ENCODE measurements around the gene DNM1. TPM values are rescaled to one million over a fixed set of nuclear protein-coding genes. Genes with fewer than 3 reads are reported as not detected.

The DNM1 gene
- total and polyA plus RNA-seq, 7 donors: 0.46 to 40.2 (median 9.3) TPM

DNA sequence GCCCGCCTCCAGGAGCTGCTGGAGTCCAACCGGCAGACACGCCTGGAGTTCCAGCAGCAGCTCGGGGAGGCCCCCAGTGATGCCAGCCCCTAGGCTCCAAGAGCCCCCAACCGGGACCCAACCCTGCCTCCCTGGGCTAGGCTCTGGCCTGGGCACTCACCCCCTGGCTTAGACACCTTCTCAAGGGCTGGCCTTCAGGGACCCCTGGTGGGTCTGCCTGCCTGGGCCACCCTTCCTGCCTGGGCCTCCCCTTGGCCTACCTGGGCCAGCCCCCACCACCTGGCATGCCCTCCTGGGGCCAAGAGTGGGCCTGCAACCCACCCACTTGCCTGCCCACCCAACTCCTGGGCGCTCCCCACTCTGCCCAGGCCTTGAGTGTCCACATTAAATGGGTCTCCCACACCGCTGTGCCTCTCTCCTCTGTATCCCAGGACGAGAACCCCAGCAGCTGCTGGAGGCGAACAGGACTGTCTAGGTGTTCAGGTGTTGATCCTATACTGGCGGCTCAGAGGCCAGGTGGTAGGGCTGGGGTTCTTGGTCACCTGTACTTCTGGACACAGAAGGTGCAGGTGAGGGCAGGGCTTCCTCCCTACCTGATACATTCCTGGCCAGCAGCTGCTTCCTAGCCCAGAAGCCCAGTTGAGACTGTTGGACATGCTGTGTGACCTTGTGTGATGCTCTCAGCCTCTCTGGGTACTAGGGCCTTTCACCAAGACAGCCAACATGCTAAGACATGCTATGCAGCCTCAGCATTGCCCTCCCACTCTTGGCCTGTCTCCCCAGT lies 39.5 kb upstream of the DNM1 start:
- 95 to 97% methylated on average over 10 of the region's 10 CpGs for WGBS, 2 donors
- H3K36me3 ChIP-seq: peaks cover 29 to 60% (median 40%) of the 10 kb centered on the region in 4 donors

DNA sequence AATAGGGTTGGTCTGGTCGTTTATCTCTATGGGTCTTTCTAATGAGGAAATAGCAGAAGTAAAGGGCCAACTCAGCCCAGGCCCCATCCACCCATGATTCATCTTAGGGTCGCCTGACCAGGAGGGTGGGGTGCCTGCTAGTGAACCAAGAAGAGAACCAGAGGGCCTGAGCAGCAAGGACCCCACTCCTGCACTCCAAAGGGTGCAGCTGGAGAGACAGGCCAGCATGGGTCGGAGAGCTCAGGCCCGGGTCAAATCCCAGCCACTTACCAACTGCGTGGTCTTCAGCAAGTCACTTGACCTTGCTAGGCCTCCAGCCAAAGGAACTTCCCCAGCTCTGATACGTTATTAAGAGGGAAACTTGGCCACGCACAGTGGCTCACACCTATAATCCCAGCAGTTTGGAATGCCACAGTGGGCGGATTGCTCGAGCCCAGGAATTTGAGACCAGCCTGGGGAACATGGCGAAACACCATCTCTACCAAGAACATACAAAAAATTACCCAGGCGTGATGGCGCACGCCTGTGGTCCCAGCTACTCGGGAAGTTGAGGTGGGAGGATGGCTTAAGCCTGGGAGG lies 38.8 kb upstream of the DNM1 start:
- Histone ChIP-seq H3K4me1 (peaks cover 0 to 24% (median 12%) of the 10 kb centered on the region in 4 donors), H3K27me3 (no peaks in the 10 kb centered on the region), H3K9me3 (no peaks in the 10 kb centered on the region), H3K27ac (no peak overlapping the region), H3K36me3 (peaks cover 36 to 67% (median 47%) of the 10 kb centered on the region in 4 donors), H3K4me3 (no peak overlapping the region)
- WGBS, 2 donors: 82 to 85% methylated on average over 14 of the region's 14 CpGs
- intact Hi-C loops (cut with DNase I): no loop called here
- peak; percentile 50 for DNase-seq
- TF ChIP-seq POLR2AphosphoS5 (IDR thresholded peaks at IDR 0.05): no peak

More for the DNA sequence above, 39.5 kb upstream of the DNM1 start:
- DNase-seq: peak; percentile 40
- Histone ChIP-seq H3K4me3 (no peak overlapping the region), H3K4me1 (peaks cover 0 to 26% (median 16%) of the 10 kb centered on the region in 4 donors), H3K27ac (no peak overlapping the region), H3K9me3 (no peaks in the 10 kb centered on the region), H3K27me3 (no peaks in the 10 kb centered on the region)
- TF ChIP-seq, protein P1, sequence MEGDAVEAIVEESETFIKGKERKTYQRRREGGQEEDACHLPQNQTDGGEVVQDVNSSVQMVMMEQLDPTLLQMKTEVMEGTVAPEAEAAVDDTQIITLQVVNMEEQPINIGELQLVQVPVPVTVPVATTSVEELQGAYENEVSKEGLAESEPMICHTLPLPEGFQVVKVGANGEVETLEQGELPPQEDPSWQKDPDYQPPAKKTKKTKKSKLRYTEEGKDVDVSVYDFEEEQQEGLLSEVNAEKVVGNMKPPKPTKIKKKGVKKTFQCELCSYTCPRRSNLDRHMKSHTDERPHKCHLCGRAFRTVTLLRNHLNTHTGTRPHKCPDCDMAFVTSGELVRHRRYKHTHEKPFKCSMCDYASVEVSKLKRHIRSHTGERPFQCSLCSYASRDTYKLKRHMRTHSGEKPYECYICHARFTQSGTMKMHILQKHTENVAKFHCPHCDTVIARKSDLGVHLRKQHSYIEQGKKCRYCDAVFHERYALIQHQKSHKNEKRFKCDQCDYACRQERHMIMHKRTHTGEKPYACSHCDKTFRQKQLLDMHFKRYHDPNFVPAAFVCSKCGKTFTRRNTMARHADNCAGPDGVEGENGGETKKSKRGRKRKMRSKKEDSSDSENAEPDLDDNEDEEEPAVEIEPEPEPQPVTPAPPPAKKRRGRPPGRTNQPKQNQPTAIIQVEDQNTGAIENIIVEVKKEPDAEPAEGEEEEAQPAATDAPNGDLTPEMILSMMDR (IDR thresholded peaks at IDR 0.05): no peak
- TF ChIP-seq POLR2A (IDR thresholded peaks at IDR 0.05) (no peak), POLR2AphosphoS5 (IDR thresholded peaks at IDR 0.05) (no peak), EP300 (IDR thresholded peaks at IDR 0.05) (no peak)
- intact Hi-C loops (cut with DNase I): no loop called here

DNA sequence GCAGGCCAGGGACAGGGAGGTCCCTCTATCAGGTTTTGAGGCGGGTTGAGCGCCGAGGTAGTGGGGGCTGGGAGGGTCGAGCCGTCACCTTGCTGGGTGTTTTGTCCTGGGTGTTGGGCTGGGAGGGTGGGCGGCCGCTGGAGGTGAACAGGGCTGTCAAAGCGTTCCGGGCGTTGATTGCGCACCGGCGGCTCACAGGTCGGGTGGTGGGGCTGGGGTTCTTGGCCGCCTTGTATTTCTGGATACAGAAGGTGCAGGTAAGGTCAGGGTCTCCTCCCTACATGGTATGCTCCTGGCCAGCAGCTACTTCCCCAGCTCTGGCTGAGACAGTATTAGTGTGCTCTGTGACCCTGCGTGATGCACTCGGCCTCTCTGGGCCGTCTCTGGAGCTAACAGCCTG lies 37.0 kb upstream of the DNM1 start:
- DNase-seq: no peak
- WGBS, 2 donors: 97 to 98% methylated on average over 18 of the region's 18 CpGs
- no peak for TF ChIP-seq EP300 (IDR thresholded peaks at IDR 0.05)
- TF ChIP-seq, protein P1 (IDR thresholded peaks at IDR 0.05): no peak
- TF ChIP-seq POLR2AphosphoS5 (IDR thresholded peaks at IDR 0.05): no peak
- TF ChIP-seq POLR2A (IDR thresholded peaks at IDR 0.05): no peak
- H3K9me3 ChIP-seq: no peaks in the 10 kb centered on the region
- peaks cover 39 to 85% (median 55%) of the 10 kb centered on the region in 4 donors for H3K36me3 ChIP-seq
- H3K4me3 ChIP-seq: no peak overlapping the region
- H3K27ac ChIP-seq: no peak overlapping the region
- H3K4me1 ChIP-seq: peaks cover 0 to 11% (median 4%) of the 10 kb centered on the region in 4 donors
- no peaks in the 10 kb centered on the region for H3K27me3 ChIP-seq
- intact Hi-C loops (cut with DNase I): no loop called here

DNA sequence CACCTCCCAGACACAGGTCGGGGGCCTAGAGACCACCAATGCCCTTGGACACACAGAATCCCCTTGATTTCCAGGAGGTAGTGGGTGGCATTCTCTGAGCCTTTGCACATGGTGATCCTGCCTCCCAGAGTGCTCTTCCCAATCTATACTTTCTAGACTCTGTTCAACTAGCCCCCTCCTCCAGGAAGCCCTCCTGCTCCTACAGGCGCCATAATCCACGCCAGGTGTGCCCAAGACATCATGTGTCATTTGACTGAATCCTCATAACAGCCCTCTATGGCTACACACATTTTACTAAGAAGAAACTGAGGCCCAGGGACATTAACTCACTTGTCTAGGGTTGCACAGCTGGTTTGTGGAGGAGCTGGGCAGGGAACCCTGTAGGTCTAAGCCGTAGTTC lies 36.0 kb upstream of the DNM1 start:
- TF ChIP-seq, protein P1 (IDR thresholded peaks at IDR 0.05): no peak
- TF ChIP-seq POLR2AphosphoS5 (IDR thresholded peaks at IDR 0.05) (no peak), POLR2A (IDR thresholded peaks at IDR 0.05) (no peak), EP300 (IDR thresholded peaks at IDR 0.05) (no peak)
- WGBS, 2 donors: 97 to 100% methylated on average over 4 of the region's 4 CpGs
- Histone ChIP-seq H3K4me1 (peaks cover 0 to 3% (median under 1%) of the 10 kb centered on the region in 4 donors), H3K27me3 (no peaks in the 10 kb centered on the region), H3K36me3 (peaks cover 39 to 93% (median 55%) of the 10 kb centered on the region in 4 donors), H3K27ac (no peak overlapping the region), H3K9me3 (no peaks in the 10 kb centered on the region), H3K4me3 (no peak overlapping the region)
- intact Hi-C loops (cut with DNase I): no loop called here
- DNase-seq: no peak

DNA sequence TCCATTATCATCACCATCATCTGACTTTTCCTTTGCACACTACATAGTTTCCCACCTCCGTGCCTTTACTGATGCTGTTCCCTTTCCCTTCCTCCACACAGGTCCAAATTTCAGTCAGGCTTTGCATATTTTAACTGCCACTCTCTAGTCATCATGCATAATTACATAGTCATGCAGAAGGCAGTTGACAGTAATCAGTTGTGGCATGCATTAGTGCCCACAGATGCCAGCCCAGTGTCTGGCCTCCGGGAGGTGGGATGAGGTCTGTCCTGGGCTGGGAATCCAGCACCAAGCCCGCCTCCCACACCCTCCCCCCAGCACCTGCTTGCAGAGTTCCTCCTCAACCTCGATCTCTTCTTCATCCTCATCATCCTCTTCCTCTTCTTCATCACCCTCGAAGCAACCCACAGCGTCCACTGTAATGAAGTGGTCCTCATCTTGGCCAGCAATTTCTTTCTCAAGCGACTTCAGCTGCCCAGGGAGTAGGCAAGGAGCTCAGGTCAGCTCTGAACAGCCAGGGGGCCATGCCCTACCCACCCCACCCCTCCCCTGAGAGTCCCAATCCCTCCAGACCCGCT lies 34.4 kb upstream of the DNM1 start:
- H3K4me3 ChIP-seq: no peak overlapping the region
- DNase-seq: no peak
- no peak for TF ChIP-seq EP300 (IDR thresholded peaks at IDR 0.05)
- H3K27ac ChIP-seq: no peak overlapping the region
- H3K27me3 ChIP-seq: no peaks in the 10 kb centered on the region
- H3K36me3 ChIP-seq: peaks cover 39 to 87% (median 51%) of the 10 kb centered on the region in 4 donors
- 92 to 94% methylated on average over 8 of the region's 8 CpGs for WGBS, 2 donors
- H3K4me1 ChIP-seq: no peaks in the 10 kb centered on the region
- intact Hi-C loops (cut with DNase I): no loop called here
- no peaks in the 10 kb centered on the region for H3K9me3 ChIP-seq
